Stimulated activated CD4-positive, alpha-beta T cell treated with anti-CD3 and anti-CD28 coated beads, TNF-alpha, amount 100 ng/mL, for 1 hour (primary cell): ENCODE data around the gene SV2C.
"Not testable (repeated sequence)": the region's sequence is repeated elsewhere in the genome, so short reads cannot be mapped to it uniquely, and the experiment has no call there.

Source experiments
- DNase-seq, 3 donors: peaks; one replicate each; pipeline ENCODE4 v3.0.0-alpha.2; 2020; ENCODE audit warnings: low read depth in 3 of 3, low spot score in 1 of 3

The SV2C gene

GRCh38 chr5:76292620-76293322, 209.6 kb downstream of the SV2C start:
- DNase-seq = no peak

- no peak for DNase-seq
Measured at GRCh38 chr5:76294573-76294972, 211.4 kb downstream of the SV2C start.

- DNase-seq = no peak
Measured at GRCh38 chr5:76298852-76299251, 215.7 kb downstream of the SV2C start.

- no peak for DNase-seq
Measured at GRCh38 chr5:76299592-76299991, 216.4 kb downstream of the SV2C start.

GRCh38 chr5:76301932-76302331, 218.7 kb downstream of the SV2C start:
- not testable (repeated sequence) for DNase-seq

GRCh38 chr5:76302661-76303060, 219.5 kb downstream of the SV2C start:
- not testable (repeated sequence) for DNase-seq

- DNase-seq = no peak
Measured at GRCh38 chr5:76303921-76304320, 220.7 kb downstream of the SV2C start.

- DNase-seq = no peak
Measured at GRCh38 chr5:76305269-76305668, 222.1 kb downstream of the SV2C start.

GRCh38 chr5:76305775-76306174, 222.6 kb downstream of the SV2C start:
- DNase-seq = no peak

- DNase-seq = no peak
Measured at GRCh38 chr5:76310208-76310607, 227.0 kb downstream of the SV2C start.

- no peak for DNase-seq
Measured at GRCh38 chr5:76312783-76313182, 229.6 kb downstream of the SV2C start.

- DNase-seq = no peak
Measured at GRCh38 chr5:76314643-76315042, 231.5 kb downstream of the SV2C start.

GRCh38 chr5:76319673-76320072, 236.5 kb downstream of the SV2C start:
- DNase-seq = no peak

- not testable (repeated sequence) for DNase-seq
Measured at GRCh38 chr5:76323494-76323893, 240.3 kb downstream of the SV2C start.

- DNase-seq = no peak
Measured at GRCh38 chr5:76325326-76325725, 242.1 kb downstream of the SV2C start.

GRCh38 chr5:76325876-76326491, 242.8 kb downstream of the SV2C start:
- DNase-seq = no peak

- DNase-seq = no peak
Measured at GRCh38 chr5:76326577-76327302, 243.6 kb downstream of the SV2C start.

GRCh38 chr5:76329346-76329745, 246.2 kb downstream of the SV2C start:
- DNase-seq = no peak

- DNase-seq = peak in 1 of 3 donors; percentile 6
Measured at GRCh38 chr5:76331126-76331525, 247.9 kb downstream of the SV2C start.

GRCh38 chr5:76332102-76332501, 248.9 kb downstream of the SV2C start:
- no peak for DNase-seq

- no peak for DNase-seq
Measured at GRCh38 chr5:76332611-76333205, 249.5 kb downstream of the SV2C start.

- no peak for DNase-seq
Measured at GRCh38 chr5:76333571-76333970, 250.4 kb downstream of the SV2C start.
